ENCODE results near the gene VWA1.
"Not testable (repeated sequence)": the region's sequence is repeated elsewhere in the genome, so short reads cannot be mapped to it uniquely, and the experiment has no call there.

GRCh38 chr1:1455934-1456333, 20.4 kb downstream of the VWA1 start:
- TF ChIP-seq, protein P1, sequence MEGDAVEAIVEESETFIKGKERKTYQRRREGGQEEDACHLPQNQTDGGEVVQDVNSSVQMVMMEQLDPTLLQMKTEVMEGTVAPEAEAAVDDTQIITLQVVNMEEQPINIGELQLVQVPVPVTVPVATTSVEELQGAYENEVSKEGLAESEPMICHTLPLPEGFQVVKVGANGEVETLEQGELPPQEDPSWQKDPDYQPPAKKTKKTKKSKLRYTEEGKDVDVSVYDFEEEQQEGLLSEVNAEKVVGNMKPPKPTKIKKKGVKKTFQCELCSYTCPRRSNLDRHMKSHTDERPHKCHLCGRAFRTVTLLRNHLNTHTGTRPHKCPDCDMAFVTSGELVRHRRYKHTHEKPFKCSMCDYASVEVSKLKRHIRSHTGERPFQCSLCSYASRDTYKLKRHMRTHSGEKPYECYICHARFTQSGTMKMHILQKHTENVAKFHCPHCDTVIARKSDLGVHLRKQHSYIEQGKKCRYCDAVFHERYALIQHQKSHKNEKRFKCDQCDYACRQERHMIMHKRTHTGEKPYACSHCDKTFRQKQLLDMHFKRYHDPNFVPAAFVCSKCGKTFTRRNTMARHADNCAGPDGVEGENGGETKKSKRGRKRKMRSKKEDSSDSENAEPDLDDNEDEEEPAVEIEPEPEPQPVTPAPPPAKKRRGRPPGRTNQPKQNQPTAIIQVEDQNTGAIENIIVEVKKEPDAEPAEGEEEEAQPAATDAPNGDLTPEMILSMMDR (tag by site-specific recombination; IDR thresholded peaks at IDR 0.05), result not testable (repeated sequence)
- TF ChIP-seq ZNF561 (tag by site-specific recombination; IDR thresholded peaks at IDR 0.05; ENCODE audit: borderline replicate concordance), result not testable (repeated sequence)
